PFSK-1 (cell line): Measurements from ENCODE around the gene TAF6.

ENCODE experiments used
- POLR2AphosphoS5 ChIP-seq: IDR thresholded peaks from 2 replicates; pipeline ENCODE4 v1.6.1; 2012; ENCODE audit warnings: low read depth, mild to moderate bottlenecking, control low read depth, low read length, moderate library complexity
- SIN3A ChIP-seq: IDR thresholded peaks from 2 replicates; pipeline ENCODE4 v1.6.1; 2012; ENCODE audit warnings: mild to moderate bottlenecking, low read length, moderate library complexity, borderline replicate concordance; ENCODE audit not compliant: insufficient read depth
- TAF1 ChIP-seq: IDR thresholded peaks from 2 replicates; pipeline ENCODE4 v1.6.1; 2012; ENCODE audit warnings: low read length, control low read depth, borderline replicate concordance; ENCODE audit not compliant: insufficient read depth
- TF ChIP-seq, protein P1 (sequence below), 2 experiments: IDR thresholded peaks; 2 replicates each; pipeline versions ENCODE4 v1.6.1 to v1.8.0; 2011 to 2012; ENCODE audit warnings: low read depth in 2 of 2, low read length in 2 of 2, control low read depth in 1 of 2, inconsistent platforms in 1 of 2, mild to moderate bottlenecking in 1 of 2, moderate library complexity in 1 of 2; ENCODE audit not compliant: insufficient read depth in 1 of 2

DNA sequence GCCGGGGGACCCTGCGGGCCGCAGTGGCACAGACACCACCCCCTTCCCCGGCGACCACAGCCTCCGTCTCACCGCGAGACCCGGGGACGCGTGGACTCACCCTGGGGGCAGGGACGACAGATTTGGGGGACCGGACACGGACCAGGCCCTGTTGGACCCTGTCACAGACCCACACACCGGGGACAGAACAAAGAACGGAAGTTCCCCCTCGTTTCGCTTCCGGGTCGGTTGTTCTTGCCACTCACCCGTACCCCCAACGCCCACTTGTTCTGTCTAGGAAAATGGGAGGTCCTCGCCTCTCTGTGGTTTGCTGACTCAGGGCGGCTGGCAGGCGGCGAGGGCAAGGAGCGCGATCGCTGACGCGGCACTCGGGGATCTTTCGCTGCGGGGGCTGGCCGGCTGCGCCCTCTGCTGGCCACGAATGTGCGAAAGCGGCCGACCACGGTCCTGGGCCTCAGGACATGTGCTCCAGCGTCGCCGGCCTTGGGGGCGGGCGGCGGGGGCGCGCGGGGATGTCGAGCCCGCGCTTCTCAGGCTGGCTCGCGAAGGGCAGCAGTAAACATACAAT lies 37.5 kb downstream of the TAF6 start, which contains the start of gene ZNF3:
- TF ChIP-seq SIN3A = peak; percentile 83
- TF ChIP-seq POLR2AphosphoS5 = peak; percentile 72; the same call in 1 of the 2 replicates
- TF ChIP-seq TAF1 = peak; percentile 74
- TF ChIP-seq, protein P1, sequence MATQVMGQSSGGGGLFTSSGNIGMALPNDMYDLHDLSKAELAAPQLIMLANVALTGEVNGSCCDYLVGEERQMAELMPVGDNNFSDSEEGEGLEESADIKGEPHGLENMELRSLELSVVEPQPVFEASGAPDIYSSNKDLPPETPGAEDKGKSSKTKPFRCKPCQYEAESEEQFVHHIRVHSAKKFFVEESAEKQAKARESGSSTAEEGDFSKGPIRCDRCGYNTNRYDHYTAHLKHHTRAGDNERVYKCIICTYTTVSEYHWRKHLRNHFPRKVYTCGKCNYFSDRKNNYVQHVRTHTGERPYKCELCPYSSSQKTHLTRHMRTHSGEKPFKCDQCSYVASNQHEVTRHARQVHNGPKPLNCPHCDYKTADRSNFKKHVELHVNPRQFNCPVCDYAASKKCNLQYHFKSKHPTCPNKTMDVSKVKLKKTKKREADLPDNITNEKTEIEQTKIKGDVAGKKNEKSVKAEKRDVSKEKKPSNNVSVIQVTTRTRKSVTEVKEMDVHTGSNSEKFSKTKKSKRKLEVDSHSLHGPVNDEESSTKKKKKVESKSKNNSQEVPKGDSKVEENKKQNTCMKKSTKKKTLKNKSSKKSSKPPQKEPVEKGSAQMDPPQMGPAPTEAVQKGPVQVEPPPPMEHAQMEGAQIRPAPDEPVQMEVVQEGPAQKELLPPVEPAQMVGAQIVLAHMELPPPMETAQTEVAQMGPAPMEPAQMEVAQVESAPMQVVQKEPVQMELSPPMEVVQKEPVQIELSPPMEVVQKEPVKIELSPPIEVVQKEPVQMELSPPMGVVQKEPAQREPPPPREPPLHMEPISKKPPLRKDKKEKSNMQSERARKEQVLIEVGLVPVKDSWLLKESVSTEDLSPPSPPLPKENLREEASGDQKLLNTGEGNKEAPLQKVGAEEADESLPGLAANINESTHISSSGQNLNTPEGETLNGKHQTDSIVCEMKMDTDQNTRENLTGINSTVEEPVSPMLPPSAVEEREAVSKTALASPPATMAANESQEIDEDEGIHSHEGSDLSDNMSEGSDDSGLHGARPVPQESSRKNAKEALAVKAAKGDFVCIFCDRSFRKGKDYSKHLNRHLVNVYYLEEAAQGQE (IDR thresholded peaks at IDR 0.05; ENCODE audit: insufficient read depth in 1 of 2, low read depth in 2 of 2, low read length in 2 of 2) = 0 out of 4 replicates have a peak, but pooled peaks of 1 of the 2 experiments have one; percentile 40
